ENCODE measurements around the gene EREG.

DNA sequence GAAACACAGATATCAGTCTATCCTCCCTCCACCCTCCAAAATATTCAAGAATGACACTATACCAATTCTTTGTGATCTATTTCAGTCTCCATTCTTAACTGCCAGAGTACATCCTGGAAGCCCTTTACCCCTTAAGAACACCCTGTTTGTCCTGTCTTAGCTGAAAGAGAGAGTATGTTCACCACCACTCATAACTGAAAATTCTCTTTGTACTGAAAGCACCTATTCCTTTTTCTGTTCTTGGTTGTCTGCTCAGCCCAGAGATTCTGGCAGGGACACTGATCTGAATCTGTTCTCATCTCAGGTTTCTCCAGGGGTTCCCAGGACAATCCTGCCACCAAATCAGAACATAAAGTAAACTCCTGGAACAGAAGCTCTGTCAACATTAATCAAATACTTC lies 25.4 kb upstream of the EREG start:
- TF ChIP-seq, protein P1, sequence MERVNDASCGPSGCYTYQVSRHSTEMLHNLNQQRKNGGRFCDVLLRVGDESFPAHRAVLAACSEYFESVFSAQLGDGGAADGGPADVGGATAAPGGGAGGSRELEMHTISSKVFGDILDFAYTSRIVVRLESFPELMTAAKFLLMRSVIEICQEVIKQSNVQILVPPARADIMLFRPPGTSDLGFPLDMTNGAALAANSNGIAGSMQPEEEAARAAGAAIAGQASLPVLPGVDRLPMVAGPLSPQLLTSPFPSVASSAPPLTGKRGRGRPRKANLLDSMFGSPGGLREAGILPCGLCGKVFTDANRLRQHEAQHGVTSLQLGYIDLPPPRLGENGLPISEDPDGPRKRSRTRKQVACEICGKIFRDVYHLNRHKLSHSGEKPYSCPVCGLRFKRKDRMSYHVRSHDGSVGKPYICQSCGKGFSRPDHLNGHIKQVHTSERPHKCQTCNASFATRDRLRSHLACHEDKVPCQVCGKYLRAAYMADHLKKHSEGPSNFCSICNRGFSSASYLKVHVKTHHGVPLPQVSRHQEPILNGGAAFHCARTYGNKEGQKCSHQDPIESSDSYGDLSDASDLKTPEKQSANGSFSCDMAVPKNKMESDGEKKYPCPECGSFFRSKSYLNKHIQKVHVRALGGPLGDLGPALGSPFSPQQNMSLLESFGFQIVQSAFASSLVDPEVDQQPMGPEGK (CRISPR knock-in tag; IDR thresholded peaks at IDR 0.05; ENCODE audit: borderline replicate concordance), result no peak
- TF ChIP-seq ZFP3 (CRISPR knock-in tag; IDR thresholded peaks at IDR 0.05), result no peak
- no peak for TF ChIP-seq ZNF565 (CRISPR knock-in tag; conservative IDR thresholded peaks at IDR 0.05; ENCODE audit: low read depth)

Measured in SK-N-SH treated with all-trans-retinoic acid at 6 μM for 48 hours (cell line).